Measurements from ENCODE around the gene KIAA0408.

The KIAA0408 gene

GRCh38 chr6:127475135-127475822 is 16.1 kb upstream of the KIAA0408 start:
- Histone ChIP-seq H3K9me3 (ENCODE audit: insufficient read depth, low read length) (no peaks in the 10 kb centered on the region), H2AFZ (ENCODE audit: low read depth, low read length, severe bottlenecking) (no peak overlapping the region), H3F3A (ENCODE audit: insufficient read depth) (no peaks in the 10 kb centered on the region), H4K20me1 (ENCODE audit: low read depth, low read length) (no peaks in the 10 kb centered on the region), H3K79me2 (ENCODE audit: insufficient read depth, low read length) (no peaks in the 10 kb centered on the region), H3K36me3 (ENCODE audit: low read length) (no peaks in the 10 kb centered on the region), H3K9me2 (replicated peaks; ENCODE audit: insufficient read depth, low read length) (no peaks in the 10 kb centered on the region), H3K27ac (ENCODE audit: low read depth, low read length) (no peak overlapping the region), H3K9ac (ENCODE audit: low read length) (no peak overlapping the region), H3K4me2 (ENCODE audit: low read depth, low read length, poor library complexity, severe bottlenecking) (no peak overlapping the region), H3K4me3 (ENCODE audit: insufficient read depth, low read length, poor library complexity, severe bottlenecking) (no peak overlapping the region), H3K27me3 (ENCODE audit: low read length) (no peaks in the 10 kb centered on the region)
- TF ChIP-seq EZH2phosphoT487 (conservative IDR thresholded peaks at IDR 0.05; ENCODE audit: low read length) (no peak), CTCF (IDR thresholded peaks at IDR 0.05; ENCODE audit: insufficient read depth, low read length, poor library complexity, severe bottlenecking) (no peak)

- Histone ChIP-seq H3K27me3 (ENCODE audit: low read length) (no peaks in the 10 kb centered on the region), H3F3A (ENCODE audit: insufficient read depth) (no peaks in the 10 kb centered on the region), H3K9ac (ENCODE audit: low read length) (no peak overlapping the region), H3K4me2 (ENCODE audit: low read depth, low read length, poor library complexity, severe bottlenecking) (no peak overlapping the region), H3K27ac (ENCODE audit: low read depth, low read length) (no peak overlapping the region), H3K36me3 (ENCODE audit: low read length) (no peaks in the 10 kb centered on the region), H3K9me2 (replicated peaks; ENCODE audit: insufficient read depth, low read length) (no peaks in the 10 kb centered on the region), H3K9me3 (ENCODE audit: insufficient read depth, low read length) (no peaks in the 10 kb centered on the region), H4K20me1 (ENCODE audit: low read depth, low read length) (no peaks in the 10 kb centered on the region), H2AFZ (ENCODE audit: low read depth, low read length, severe bottlenecking) (no peak overlapping the region), H3K79me2 (ENCODE audit: insufficient read depth, low read length) (no peaks in the 10 kb centered on the region), H3K4me3 (ENCODE audit: insufficient read depth, low read length, poor library complexity, severe bottlenecking) (no peak overlapping the region)
- no peak for TF ChIP-seq EZH2phosphoT487 (conservative IDR thresholded peaks at IDR 0.05; ENCODE audit: low read length)
Observed at GRCh38 chr6:127471379-127472255, 12.4 kb upstream of the KIAA0408 start.

- Histone ChIP-seq H3K9me2 (replicated peaks; ENCODE audit: insufficient read depth, low read length) (no peaks in the 10 kb centered on the region), H3K36me3 (ENCODE audit: low read length) (no peaks in the 10 kb centered on the region), H3K9me3 (ENCODE audit: insufficient read depth, low read length) (no peaks in the 10 kb centered on the region), H3K9ac (ENCODE audit: low read length) (no peak overlapping the region), H3K27me3 (ENCODE audit: low read length) (no peaks in the 10 kb centered on the region), H3K79me2 (ENCODE audit: insufficient read depth, low read length) (no peaks in the 10 kb centered on the region), H4K20me1 (ENCODE audit: low read depth, low read length) (no peaks in the 10 kb centered on the region), H3F3A (ENCODE audit: insufficient read depth) (no peaks in the 10 kb centered on the region), H3K4me3 (ENCODE audit: insufficient read depth, low read length, poor library complexity, severe bottlenecking) (no peak overlapping the region), H3K4me2 (ENCODE audit: low read depth, low read length, poor library complexity, severe bottlenecking) (no peak overlapping the region), H3K27ac (ENCODE audit: low read depth, low read length) (no peak overlapping the region), H2AFZ (ENCODE audit: low read depth, low read length, severe bottlenecking) (no peak overlapping the region)
- TF ChIP-seq CTCF (IDR thresholded peaks at IDR 0.05; ENCODE audit: insufficient read depth, low read length, poor library complexity, severe bottlenecking) (no peak), EZH2phosphoT487 (conservative IDR thresholded peaks at IDR 0.05; ENCODE audit: low read length) (no peak)
Observed at GRCh38 chr6:127468936-127469335, 9.7 kb upstream of the KIAA0408 start.

- Histone ChIP-seq H3K27me3 (ENCODE audit: low read length) (no peaks in the 10 kb centered on the region), H3K9me2 (replicated peaks; ENCODE audit: insufficient read depth, low read length) (no peaks in the 10 kb centered on the region), H4K20me1 (ENCODE audit: low read depth, low read length) (no peaks in the 10 kb centered on the region), H3F3A (ENCODE audit: insufficient read depth) (no peaks in the 10 kb centered on the region), H3K9me3 (ENCODE audit: insufficient read depth, low read length) (no peaks in the 10 kb centered on the region), H3K4me3 (ENCODE audit: insufficient read depth, low read length, poor library complexity, severe bottlenecking) (no peak overlapping the region), H3K4me2 (ENCODE audit: low read depth, low read length, poor library complexity, severe bottlenecking) (no peak overlapping the region), H3K79me2 (ENCODE audit: insufficient read depth, low read length) (no peaks in the 10 kb centered on the region), H2AFZ (ENCODE audit: low read depth, low read length, severe bottlenecking) (no peak overlapping the region), H3K36me3 (ENCODE audit: low read length) (no peaks in the 10 kb centered on the region), H3K27ac (ENCODE audit: low read depth, low read length) (no peak overlapping the region), H3K9ac (ENCODE audit: low read length) (no peak overlapping the region)
- TF ChIP-seq EZH2phosphoT487 (conservative IDR thresholded peaks at IDR 0.05; ENCODE audit: low read length) (no peak), CTCF (IDR thresholded peaks at IDR 0.05; ENCODE audit: insufficient read depth, low read length, poor library complexity, severe bottlenecking) (no peak)
Observed at GRCh38 chr6:127466416-127466815, 7.2 kb upstream of the KIAA0408 start.
